GM18505 (cell line): ENCODE results near the gene RAET1L.
"Not testable (repeated sequence)": the region's sequence is repeated elsewhere in the genome, so short reads cannot be mapped to it uniquely, and the experiment has no call there.

ENCODE experiments used
- ATAC-seq: cut with Tn5 transposase; IDR thresholded peaks from one replicate; pipeline ENCODE4 v1.9.1; 2021; ENCODE audit not compliant: unreplicated experiment
- POLR2A ChIP-seq: IDR thresholded peaks from 4 replicates; pipeline ENCODE4 v1.6.1; 2011; ENCODE audit warnings: borderline replicate concordance; ENCODE audit not compliant: insufficient read depth, insufficient read length; ENCODE audit errors: extremely low read depth

RAET1L gene

DNA sequence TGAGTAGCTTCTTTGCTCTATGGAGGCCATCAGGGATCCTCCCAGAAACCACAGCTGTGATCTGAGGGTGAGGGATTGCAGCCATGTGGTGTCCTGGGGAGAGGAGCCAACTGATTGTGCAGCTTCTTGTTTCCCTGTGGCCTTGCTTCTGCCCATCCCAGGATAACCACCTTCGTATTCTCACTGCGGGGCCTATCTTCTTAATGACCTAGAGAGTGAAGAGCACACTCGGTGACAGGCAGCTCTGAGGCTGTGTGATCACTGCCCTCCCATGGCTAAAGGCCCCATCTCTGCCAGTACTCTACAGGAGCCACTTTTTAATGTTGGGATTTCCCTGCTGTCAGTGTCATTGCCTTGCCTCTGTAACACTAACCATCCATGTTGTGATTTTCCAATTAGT is 5.3 kb upstream of the RAET1L start:
- no peak for ATAC-seq
- TF ChIP-seq POLR2A, result no peak

DNA sequence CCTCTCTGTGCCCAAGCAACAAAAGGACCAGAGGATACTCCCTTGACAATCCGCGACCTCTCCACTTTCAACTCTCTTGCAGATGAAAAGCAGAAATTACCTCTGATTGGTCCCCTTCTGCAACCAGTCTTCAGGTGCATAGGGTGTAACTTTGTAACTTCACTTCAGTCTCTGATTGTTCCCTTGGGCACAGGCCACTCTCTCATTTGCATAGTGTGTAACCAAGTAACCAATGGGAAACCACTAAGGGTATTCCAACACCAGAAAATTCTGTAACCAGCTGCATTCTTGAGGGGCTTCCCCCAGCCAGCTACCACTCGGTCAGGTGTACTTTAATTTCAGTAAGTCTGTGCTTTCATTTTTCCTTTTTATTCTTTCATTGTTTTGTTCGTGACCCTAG is 4.4 kb upstream of the RAET1L start:
- no peak for ATAC-seq
- TF ChIP-seq POLR2A, result no peak

DNA sequence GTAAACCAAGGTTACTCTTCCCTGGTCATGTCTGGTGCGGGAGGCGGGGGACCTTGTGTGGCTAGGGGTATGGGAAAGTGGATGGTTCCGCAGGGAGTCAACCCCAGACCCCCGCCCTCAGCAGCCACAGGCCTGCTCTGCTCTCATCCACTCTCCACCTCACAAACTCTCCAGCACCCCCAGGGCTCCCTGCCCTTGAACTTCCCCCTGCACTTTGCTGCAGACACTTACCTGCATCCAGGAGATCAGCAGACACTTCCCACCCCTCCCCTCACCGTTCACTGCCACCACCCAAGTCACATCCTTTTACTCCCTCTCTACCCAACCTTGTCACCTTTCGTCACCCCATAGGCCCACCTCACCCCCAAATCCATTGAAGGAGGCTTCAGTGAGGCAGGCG is 3.9 kb upstream of the RAET1L start:
- TF ChIP-seq POLR2A, result no peak
- ATAC-seq, result no peak

DNA sequence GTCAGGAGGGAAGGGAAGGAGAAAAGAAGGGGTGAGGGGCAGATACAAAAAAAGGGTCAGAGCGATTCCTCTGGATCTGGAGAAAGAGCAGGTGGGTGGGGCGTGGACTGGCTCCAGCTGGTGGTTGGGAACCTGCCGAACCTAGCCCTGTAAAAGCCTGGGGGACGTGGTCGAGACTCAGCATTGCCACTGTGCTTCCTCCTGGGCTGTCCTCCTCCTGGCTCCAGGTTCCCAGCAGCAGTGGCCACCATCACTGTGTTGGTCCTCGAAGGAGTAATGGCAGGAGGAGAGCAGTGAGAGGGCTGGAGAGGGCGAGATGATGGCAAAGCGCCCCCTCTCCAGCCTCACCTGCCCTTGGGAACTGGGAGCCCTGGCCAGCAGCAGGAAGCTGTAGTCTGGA is 3.5 kb upstream of the RAET1L start:
- ATAC-seq, result no peak
- no peak for TF ChIP-seq POLR2A

DNA sequence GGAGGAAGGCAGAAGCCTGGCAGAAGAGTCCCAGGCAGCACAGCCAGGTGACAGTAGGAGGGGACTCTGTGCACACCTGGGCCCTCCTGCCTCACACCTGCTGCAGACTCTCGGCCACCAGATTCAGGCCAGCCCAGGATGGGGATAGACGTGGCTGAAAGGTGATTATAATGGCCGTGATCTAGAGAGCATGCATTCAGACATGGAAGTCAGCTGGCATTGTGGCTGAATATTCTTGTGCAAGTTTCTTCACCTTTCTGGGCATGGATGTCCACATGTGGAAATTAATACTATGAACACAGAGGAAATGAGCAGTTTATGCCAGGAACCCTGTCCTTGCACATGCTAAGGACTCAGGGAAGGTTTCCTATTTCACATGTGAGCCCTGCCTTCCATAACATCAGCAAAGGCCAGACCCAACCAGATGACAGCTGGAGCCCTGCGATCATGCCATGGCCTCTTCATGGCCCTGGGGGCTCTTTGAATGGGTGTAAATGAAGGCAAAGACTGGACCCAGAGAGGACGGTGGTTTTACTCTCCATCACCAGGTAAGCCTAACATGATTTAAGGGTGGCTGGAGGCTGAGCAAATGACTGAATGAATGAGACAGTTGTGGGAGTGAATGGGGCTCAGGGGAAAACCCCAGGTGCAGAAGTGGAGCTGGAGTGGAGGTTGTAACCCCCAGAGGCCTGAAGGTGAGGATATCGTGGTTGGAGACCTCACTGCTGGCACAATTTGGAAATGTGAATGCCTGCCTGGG is 2.7 kb upstream of the RAET1L start:
- no peak for ATAC-seq
- TF ChIP-seq POLR2A, result no peak

DNA sequence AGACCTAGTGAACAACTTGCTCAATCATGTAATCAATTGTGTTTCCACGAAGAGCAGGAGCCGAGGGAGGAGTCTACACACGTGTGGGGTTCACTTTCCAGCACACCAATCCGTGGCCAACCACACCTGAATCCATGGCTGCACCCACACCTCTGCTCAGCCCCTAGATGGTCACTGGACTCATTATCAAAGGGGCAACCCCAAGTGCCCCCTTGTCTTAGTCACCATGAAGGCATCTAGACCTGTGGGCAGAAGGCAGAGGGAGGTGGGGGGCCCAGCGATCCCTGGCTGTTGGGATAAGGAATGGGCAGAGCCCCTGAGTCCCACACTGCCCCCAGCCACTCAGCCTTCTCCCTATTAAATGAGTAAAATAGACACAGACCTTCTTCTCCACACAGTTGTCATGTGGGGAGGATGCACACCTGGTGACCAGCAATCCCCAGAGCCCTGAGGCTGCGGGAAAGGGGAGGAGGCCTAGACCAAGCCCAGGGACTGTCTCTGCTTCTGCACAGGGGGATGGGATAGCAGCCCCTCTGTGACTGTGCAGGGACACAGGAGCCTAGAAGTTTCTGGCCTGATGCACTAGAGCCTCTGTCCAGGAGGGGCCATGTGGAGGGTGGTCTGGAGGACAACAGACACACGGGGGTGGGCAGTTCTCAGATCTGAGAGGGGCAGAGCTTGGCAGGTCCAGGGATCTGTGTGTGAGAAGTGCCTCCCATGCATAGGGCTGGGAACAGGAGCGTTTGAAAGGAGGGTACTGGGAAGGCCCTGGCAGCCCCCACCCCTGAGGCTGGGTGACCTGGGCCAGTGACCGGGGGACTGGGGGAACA is 1.9 kb upstream of the RAET1L start:
- no peak for ATAC-seq
- TF ChIP-seq POLR2A, result no peak

DNA sequence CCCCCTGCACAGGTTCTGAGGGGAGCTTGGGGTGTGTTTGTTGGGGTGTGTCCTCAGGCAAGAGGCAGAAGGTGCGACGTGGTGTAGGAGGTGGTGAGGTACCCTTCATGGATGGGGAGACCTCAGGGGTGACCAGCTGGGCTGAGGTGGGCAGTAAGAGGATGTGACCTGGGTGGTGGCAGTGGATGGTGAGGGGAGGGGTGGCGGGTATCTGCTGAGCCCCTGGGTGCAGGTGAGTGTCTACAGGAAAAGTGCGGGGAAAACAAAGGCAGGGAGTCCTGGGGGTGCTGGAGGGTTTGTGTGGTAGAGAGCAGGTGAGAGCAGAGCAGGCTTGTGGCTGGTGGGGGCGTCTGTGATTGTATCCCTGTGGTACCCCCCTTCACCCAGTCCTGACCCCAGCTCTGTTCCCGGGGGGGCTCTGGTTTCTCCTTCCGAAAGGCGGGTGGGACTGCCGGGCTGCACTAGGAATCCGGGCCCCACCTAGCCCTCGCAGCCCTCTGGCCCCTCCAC is 631 bp downstream of the RAET1L start:
- ATAC-seq, result no peak
- no peak for TF ChIP-seq POLR2A

DNA sequence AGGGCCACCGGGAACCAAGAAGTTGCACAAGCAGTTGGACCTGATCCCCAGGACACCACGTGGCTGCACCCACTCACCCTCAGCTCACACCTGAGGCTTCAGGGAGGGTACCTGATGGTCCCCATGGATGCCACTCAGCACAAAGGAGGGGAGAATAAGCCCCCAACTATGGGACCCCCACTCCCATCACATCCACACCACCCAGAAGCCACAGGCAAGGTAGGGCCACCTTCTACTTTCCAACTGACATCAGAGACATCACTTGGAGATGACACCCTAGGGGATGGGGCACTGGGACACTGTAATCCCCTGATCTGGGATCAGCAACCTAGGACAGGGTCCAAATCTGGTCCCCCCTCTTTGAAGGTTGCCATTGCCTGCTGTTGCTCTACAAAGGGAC is 1.3 kb downstream of the RAET1L start:
- ATAC-seq, result not testable (repeated sequence)

DNA sequence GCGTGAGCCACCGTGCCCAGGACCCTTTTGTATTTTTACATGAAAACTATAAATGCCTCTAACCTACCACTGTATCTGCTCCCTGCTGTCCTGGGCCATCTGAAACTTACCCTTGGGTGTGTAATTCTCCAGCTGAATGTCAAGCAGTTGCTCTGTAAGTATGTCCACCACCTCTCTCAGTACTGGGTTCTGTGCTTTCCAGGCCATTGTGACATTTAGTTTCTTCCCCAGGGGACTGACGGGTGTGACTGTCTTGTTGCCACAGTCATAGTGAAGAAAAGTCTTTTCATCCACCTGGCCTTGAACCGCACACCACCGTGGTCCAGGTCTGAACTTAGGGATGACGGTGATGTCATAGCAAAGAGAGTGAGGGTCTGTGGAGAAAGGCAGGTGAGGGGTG is 3.5 kb downstream of the RAET1L start:
- not testable (repeated sequence) for ATAC-seq

DNA sequence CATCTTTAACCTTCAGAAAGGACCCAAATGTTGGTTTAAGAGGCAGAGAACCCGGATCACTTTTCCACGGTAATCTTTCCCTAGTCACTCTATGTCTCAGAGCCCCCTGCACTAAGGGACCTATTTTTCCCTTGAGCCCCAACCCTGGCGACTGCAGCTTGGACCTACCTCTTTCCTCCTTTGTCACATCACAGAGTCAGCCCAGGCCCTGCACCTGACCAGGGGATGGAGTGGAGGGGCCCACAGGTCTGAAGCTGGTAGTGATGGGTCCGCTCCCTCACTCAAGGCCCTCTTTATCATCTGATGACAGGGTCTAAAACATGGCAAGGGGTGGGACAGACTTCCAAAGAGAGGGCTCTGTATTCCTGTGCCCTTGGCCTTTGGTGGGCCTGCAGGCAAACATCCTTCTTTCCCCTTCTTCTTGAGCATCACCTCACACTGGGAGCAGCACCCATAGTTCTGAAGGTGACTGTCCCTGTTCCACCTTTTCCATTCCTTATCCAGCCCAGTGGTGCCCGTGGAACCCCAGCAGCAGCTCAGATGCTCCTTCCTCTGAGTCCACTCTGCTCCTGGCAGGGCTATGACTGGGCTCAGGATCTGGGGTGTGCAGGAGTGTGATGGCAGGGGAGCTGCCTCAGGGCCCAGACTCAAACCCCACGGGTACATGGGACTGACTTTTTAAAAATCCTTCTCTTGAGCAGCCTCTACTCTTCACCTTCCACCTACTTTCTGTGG is 6.3 kb downstream of the RAET1L start:
- ATAC-seq, result no peak
- TF ChIP-seq POLR2A, result no peak

DNA sequence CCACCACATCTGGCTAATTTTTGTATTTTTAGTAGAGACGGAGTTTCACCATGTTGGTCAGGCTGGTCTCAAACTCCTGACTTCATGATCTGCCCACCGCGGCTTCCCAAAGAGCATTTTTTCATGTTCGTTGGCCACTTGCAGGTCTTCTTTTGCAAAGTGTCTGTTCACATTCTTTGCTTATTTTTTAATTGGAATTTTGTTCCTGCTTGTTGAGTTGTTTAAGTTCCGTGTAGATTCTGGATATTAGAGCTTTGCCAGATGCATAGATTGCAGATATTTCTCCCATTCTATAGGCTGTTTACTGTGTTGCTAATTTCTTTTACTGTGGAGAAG is 8.2 kb downstream of the RAET1L start:
- ATAC-seq, result not testable (repeated sequence)

DNA sequence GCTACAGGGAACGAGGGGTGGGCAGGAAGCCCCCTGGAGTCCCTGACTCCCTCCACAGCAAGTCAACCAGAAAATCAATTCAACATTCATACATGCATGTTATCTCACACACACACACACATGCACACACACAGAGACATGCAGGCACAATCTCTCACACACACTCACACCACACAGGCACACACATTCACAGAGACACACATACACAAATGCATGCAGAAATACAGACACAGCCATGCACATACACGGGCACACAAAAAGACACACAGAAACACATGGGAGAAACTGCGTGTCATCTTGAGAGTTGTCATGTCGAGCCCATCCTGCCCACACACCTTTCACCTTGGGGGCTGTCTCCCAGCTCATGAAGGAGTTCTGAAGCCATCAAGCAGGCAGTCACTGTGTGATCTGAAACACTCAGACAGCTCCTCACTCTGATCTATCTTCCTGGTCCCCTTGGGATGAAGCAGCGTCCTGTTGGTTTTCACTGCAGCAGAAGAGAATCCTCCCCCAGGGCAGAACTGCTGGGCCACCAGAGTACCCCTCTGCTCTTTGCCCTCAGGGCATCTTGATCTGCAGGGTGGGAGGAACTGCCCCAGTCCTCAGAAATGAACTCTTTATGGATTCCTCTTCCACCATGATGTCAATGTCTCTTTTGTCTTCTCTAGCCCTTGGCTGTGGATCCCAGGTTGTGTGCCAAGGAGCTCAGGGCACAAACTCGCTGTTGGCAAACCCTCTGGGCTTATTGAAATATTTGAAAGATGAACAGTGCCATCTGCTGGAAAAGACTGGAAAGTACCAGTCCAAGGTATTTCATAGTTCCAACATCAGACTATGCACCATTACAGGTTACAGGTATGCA is 8.8 kb downstream of the RAET1L start:
- TF ChIP-seq POLR2A, result no peak
- peak; percentile 54 for ATAC-seq

DNA sequence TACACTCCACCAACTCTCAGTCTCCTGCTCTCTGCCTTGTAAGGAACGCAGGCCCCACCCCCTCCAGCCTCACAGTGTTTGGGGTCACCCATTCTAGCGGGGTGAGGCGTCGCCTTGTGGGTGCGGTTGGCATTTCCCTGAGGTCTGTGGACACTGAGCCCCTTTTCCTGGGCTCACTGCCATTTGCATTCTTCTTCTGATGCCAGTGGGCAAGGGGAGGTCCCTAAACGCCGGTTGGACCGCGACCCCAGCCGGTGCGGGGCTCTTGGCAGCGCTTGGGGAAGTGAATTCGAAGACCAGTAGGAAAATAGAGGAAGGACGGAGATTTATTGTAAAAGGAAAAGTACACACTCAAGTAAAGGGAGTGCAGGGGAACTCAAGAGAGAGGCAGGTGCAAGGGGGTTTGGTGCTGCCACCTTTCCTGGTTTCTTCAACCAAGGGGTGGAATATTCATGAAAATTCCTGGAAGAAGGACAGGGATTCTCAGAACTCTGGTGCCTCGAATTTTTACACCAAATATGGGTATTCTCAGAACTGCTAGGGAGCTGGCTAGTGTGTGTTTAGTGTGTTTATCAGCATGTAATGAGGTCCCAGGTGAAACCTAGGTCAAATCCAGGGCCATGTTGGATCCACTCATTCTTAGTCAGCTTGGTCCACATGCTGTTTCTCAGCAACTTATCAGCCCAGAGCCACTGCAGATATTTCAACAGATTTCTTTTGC is 9.9 kb downstream of the RAET1L start:
- not testable (repeated sequence) for ATAC-seq

DNA sequence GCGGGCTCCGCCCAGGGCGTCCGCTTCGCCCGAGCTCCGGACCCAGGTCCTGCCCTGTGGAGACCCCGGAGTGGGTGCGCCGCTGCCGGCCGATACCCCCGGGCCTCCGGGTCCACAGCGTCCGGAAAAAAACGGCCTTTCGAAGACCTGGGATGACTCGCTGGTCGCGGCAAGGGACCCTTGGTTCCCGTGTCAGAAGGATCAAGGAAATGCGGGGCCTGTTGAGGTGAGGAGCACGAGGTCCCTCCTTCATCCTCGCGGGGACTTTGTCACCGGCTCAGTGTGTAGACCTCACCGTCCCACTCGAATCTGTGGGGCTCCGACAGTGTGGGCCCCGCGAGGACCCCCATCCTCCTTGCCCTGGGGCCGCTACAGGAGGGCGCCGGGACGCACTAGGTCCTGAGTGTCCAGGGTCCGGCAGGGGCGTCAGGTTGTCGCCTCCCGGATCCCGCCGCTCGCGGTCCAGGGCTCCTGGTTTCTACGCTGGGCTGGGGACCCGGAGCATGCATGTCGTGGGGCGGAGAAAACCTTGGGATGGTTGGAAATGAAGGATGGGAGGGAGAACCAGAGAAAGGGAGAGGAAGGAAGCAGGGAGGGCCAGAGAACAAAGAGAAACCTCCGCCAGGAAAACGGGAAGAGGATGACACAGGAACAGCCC is 10.6 kb downstream of the RAET1L start:
- ATAC-seq, result not testable (repeated sequence)

DNA sequence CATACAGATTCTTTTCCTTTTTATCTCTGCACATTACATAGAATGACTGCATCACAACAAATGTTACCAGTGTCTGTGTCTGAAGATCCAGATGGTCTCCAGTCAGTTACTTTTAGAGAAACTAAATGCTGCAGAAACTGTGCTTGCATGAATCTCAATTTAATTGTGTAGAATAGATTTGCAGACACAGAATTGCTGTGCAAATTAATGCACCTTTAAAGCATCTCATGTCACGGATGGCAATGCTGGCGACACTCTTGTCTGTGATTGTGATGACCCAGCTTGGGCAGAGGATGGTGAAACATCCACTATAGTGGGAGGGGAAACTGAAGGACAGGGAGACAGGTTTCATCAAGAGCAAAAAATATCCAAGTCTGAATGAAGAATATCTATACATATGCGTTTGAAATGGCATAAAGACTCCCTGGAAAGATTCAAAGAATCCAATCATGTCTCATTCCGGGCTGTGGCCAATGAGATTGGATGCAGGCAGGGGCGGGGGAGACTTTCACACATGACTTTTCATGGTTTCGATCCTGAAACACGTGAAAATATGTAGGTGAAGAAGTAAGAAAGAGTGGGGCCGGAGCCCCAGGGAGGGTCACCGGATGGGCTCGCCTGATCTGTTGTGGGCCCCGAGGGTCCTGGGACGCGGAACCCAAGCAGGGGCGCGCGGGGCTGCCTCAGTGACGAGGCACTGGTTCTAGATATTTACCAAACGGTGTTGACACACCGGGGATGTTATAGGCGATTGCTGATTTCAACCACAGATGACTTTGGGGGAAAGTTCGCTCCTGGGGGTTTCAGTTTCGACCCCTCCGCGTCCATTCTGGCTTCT is 11.3 kb downstream of the RAET1L start:
- not testable (repeated sequence) for ATAC-seq
